ENCODE results near the gene MYADML2. TPM values are rescaled to one million over a fixed set of nuclear protein-coding genes. Genes with fewer than 3 reads are reported as not detected.

The MYADML2 gene
- total RNA-seq, 1 experiment from 2014 or later: 0.22 TPM

DNA sequence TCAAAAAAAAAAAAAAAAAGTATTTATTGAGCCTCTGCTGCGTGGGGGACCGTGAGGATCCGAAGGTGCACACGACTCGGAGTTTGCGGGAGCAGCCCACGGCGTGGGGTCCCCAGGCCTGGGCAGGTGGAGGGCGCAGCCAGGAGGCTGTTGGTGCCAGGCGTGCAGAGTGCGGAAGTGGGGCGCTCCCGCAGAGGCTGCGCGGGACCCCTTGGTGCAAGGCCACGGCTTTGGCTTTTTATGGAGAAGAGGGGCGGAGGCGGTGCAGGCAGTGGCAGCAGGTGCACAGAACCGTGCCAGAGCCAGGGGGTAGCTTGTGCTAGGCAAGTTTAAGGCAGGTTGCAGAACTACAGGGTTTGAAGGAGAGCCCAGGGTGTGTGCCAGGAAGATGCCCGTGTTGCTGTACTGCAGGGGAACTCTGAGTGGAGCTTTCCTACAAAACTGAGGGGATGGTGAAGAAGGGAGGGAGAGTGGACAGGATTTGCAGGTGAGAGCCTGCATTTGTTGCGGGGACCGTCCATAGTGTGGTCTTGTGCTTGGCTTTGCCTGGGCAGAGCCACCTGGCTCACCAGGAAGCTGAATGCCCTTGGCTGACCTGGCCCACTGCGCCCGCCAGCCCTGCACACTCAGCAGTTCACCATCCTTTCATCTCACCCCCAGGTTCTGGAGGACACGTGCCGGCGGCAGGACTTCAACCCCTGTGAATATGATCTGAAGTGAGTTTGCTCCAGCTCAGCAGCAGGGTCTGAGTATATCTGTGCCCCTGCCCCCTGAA is 31.7 kb upstream of the MYADML2 start:
- H3K4me3 Mint-ChIP-seq: peak overlapping the region; percentile 75 to 85
- no peak overlapping the region for H2AFZ ChIP-seq (ENCODE audit: low read length)
- TF ChIP-seq, protein P1, sequence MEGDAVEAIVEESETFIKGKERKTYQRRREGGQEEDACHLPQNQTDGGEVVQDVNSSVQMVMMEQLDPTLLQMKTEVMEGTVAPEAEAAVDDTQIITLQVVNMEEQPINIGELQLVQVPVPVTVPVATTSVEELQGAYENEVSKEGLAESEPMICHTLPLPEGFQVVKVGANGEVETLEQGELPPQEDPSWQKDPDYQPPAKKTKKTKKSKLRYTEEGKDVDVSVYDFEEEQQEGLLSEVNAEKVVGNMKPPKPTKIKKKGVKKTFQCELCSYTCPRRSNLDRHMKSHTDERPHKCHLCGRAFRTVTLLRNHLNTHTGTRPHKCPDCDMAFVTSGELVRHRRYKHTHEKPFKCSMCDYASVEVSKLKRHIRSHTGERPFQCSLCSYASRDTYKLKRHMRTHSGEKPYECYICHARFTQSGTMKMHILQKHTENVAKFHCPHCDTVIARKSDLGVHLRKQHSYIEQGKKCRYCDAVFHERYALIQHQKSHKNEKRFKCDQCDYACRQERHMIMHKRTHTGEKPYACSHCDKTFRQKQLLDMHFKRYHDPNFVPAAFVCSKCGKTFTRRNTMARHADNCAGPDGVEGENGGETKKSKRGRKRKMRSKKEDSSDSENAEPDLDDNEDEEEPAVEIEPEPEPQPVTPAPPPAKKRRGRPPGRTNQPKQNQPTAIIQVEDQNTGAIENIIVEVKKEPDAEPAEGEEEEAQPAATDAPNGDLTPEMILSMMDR (conservative IDR thresholded peaks at IDR 0.05): no peak
- no peak overlapping the region for H2BK5ac ChIP-seq (ENCODE audit: insufficient read length, low read length)
- H2BK20ac ChIP-seq (ENCODE audit: low read depth, low read length, poor library complexity, severe bottlenecking): no peak overlapping the region
- H3K56ac ChIP-seq (ENCODE audit: insufficient read length, low read depth, low read length): no peak overlapping the region
- no peak overlapping the region for H4K8ac ChIP-seq (replicated peaks; ENCODE audit: insufficient read length, low read depth, low read length)
- H3T11ph ChIP-seq (ENCODE audit: low read length): no peak overlapping the region
- no peaks in the 10 kb centered on the region for H3K4me1 ChIP-seq (ENCODE audit: insufficient read depth, low read length)
- H3K79me2 ChIP-seq (ENCODE audit: insufficient read depth, low read length): no peaks in the 10 kb centered on the region
- H3K18ac ChIP-seq (ENCODE audit: insufficient read length, low read depth, low read length): no peak overlapping the region
- no peak overlapping the region for H2BK12ac ChIP-seq (ENCODE audit: insufficient read length, low read depth, low read length)
- H3K27me3 ChIP-seq (ENCODE audit: insufficient read depth, low read length): peaks cover 3% of the 10 kb centered on the region
- H3K23ac ChIP-seq (ENCODE audit: insufficient read length, low read depth, low read length): no peak overlapping the region
- no peaks in the 10 kb centered on the region for H3K79me1 ChIP-seq (ENCODE audit: insufficient read depth, low read depth, low read length, poor library complexity, severe bottlenecking)
- H3K4ac ChIP-seq (ENCODE audit: low read depth, low read length): no peak overlapping the region
- H2AK5ac ChIP-seq (ENCODE audit: insufficient read length, low read length): no peak overlapping the region
- H4K5ac ChIP-seq (ENCODE audit: insufficient read length, low read depth, low read length): no peak overlapping the region
- H3K9me3 ChIP-seq (ENCODE audit: control insufficient read depth, low read depth, low read length): no peaks in the 10 kb centered on the region
- WGBS (ENCODE audit: extremely low coverage, insufficient read length, low lambda C conversion rate): no CpG with 5 or more reads among the region's 27 CpGs
- no peak overlapping the region for H4K91ac ChIP-seq (ENCODE audit: insufficient read length, low read depth, low read length)
- peaks cover 34% of the 10 kb centered on the region for H3K27me3 Mint-ChIP-seq (ENCODE audit: low read depth)
- no peak overlapping the region for H3K14ac ChIP-seq (ENCODE audit: insufficient read depth, low read length)
- no peaks in the 10 kb centered on the region for H4K20me1 ChIP-seq (ENCODE audit: control insufficient read depth, insufficient read depth, insufficient read length)
- H2BK15ac ChIP-seq (ENCODE audit: low read depth, low read length): no peak overlapping the region
- H3K23me2 ChIP-seq (ENCODE audit: insufficient read length, low read depth, low read length, poor library complexity, severe bottlenecking): peaks cover 12% of the 10 kb centered on the region
- peaks cover 9 to 16% of the 10 kb centered on the region in 2 experiments; a peak in 3 of 4 replicates for H3K4me1 Mint-ChIP-seq
- no peak for DNase-seq
- no peak overlapping the region for H3K27ac ChIP-seq (ENCODE audit: insufficient read length, low read depth, low read length)
- no peak overlapping the region; a peak in 1 of 7 replicates for H3K27ac Mint-ChIP-seq
- peaks cover 9 to 10% of the 10 kb centered on the region in 2 experiments for H3K9me3 Mint-ChIP-seq
- H3K4me2 ChIP-seq (ENCODE audit: insufficient read depth, insufficient read length, low read length): peak overlapping the region; percentile 69
- H3K36me3 Mint-ChIP-seq (ENCODE audit: insufficient read depth in 1 of 3, low read depth in 3 of 3): peaks cover 2 to 29% (median 26%) of the 10 kb centered on the region in 3 experiments
- H2BK120ac ChIP-seq (ENCODE audit: low read depth, low read length, poor library complexity, severe bottlenecking): no peak overlapping the region
- H3K9ac ChIP-seq (ENCODE audit: extremely low read depth, insufficient read length, low read length): no peak overlapping the region

Data from H9 (cell line).